Left lung (tissue), 10 donors: ENCODE measurements around the gene POLR2E. TPM values are rescaled to one million over a fixed set of nuclear protein-coding genes. Genes with fewer than 3 reads are reported as not detected.

Experiments
- ATAC-seq: fragments of 200-7000 bp; cut with Tn5 transposase; one replicate; pipeline ENCODE4 v1.9.1; 2020; ENCODE audit warnings: moderate library complexity
- DNase-seq, 4 donors: peaks; one replicate each; pipeline ENCODE4 v3.0.0-alpha.2; 2013 to 2020
- H3K27ac ChIP-seq, 2 donors: fragments of 200-600 bp; sonication (generic) in 1 of 2; one replicate each; pipeline versions ENCODE4 v1.5.0 to v1.8.0; 2020 to 2021
- H3K27me3 ChIP-seq, 2 donors: fragments of 200-600 bp; sonication (generic) in 1 of 2; one replicate each; pipeline versions ENCODE4 v1.5.0 to v1.8.0; 2020 to 2021
- H3K36me3 ChIP-seq, 2 donors: fragments of 200-600 bp; sonication (generic) in 1 of 2; one replicate each; pipeline versions ENCODE4 v1.5.0 to v1.8.0; 2020 to 2021
- H3K4me1 ChIP-seq, 2 donors: fragments of 200-600 bp; one replicate each; pipeline ENCODE4 v1.8.0; 2021
- H3K4me3 ChIP-seq, 2 donors: fragments of 200-600 bp; sonication (generic) in 1 of 2; one replicate each; pipeline versions ENCODE4 v1.5.0 to v1.8.0; 2020 to 2021; ENCODE audit warnings: mild to moderate bottlenecking in 1 of 2
- H3K9me3 ChIP-seq, 2 donors: fragments of 200-600 bp; sonication (generic) in 1 of 2; one replicate each; pipeline versions ENCODE4 v1.5.0 to v1.8.0; 2020 to 2021
- intact Hi-C, 2 donors: fragments of 100-400 bp; cut with DNase I; formaldehyde crosslinking; loops; one replicate each; pipeline versions ENCODE4 v1.11.2 to v1.14.2; 2022
- polyA plus RNA-seq, 6 donors: library from polyadenylated mRNA; unstranded; fragments of 120-200 nt; gene quantifications; one replicate each; pipeline ENCODE4 v1.2.1, GENCODE V29; 2013; ENCODE audit not compliant: insufficient read length in 6 of 6
- total RNA-seq, 2 donors: library from RNA; stranded (reverse); fragmentation: NEBNext Ultra II Directional; extraction: Animal tissue kit (Norgen Biotek cat#: 25700); gene quantifications; one replicate each; pipeline ENCODE4 v1.2.1, GENCODE V29; 2021
- TF ChIP-seq, protein P1 (sequence below), 2 donors: fragments of 200-600 bp; sonication (generic) in 1 of 2; IDR thresholded peaks; one replicate each; pipeline versions ENCODE4 v1.5.0 to v1.8.0; 2021; ENCODE audit warnings: antibody characterized with exemption in 2 of 2
- donor health status: DM: no; HTN: yes; CAD: no.
- donor health status: DM: no; HTN: no; CAD: no.

Gene POLR2E
- total and polyA plus RNA-seq, 8 donors: 120 to 160 (median 139) TPM

DNA sequence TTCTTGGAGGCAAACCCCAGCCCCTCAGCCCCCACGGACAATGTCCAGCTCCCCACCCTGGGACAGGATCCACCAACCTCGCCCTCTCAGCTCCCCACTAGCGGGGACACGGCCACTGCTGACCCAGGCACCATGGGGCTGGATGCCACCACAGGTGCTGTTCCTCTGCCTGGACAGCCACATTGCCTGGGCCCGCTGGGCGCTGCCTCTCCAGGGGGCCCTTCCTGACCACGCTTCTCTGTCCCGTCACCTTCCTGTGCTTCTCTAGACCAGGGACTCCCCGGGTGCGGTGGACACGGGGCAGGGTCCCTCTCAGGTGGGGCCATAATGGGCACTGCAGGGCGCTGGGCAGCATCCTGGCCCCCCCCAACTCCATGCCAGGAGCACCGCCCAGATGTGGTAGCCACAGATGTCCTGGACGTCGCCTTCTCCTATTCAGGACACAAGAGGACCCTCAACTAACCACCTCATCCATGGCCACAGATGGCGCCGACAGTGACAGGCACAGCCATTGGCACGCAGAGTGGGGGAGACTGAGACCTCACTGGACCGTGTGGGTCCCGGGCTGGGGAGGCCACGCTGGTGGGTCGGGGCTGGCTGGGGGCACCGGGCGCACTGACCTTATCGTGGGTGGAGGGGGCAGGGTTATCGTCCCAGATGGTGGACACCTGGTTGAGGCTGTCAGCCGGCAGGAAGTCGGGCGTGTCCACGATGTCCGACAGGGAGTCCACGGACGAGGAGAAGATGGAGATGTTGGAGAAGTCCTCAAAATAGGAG lies 32.0 kb upstream of the POLR2E start:
- TF ChIP-seq, protein P1, sequence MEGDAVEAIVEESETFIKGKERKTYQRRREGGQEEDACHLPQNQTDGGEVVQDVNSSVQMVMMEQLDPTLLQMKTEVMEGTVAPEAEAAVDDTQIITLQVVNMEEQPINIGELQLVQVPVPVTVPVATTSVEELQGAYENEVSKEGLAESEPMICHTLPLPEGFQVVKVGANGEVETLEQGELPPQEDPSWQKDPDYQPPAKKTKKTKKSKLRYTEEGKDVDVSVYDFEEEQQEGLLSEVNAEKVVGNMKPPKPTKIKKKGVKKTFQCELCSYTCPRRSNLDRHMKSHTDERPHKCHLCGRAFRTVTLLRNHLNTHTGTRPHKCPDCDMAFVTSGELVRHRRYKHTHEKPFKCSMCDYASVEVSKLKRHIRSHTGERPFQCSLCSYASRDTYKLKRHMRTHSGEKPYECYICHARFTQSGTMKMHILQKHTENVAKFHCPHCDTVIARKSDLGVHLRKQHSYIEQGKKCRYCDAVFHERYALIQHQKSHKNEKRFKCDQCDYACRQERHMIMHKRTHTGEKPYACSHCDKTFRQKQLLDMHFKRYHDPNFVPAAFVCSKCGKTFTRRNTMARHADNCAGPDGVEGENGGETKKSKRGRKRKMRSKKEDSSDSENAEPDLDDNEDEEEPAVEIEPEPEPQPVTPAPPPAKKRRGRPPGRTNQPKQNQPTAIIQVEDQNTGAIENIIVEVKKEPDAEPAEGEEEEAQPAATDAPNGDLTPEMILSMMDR (IDR thresholded peaks at IDR 0.05): no peak
- Histone ChIP-seq H3K4me3 (no peak overlapping the region), H3K9me3 (no peaks in the 10 kb centered on the region), H3K27ac (peak overlapping the region in 1 of 2 donors; percentile 31), H3K27me3 (no peaks in the 10 kb centered on the region), H3K36me3 (peaks cover 0 to 81% of the 10 kb centered on the region in 2 donors), H3K4me1 (peaks cover 8 to 85% of the 10 kb centered on the region in 2 donors)
- intact Hi-C loops: no loop called here
- ATAC-seq (no peak), DNase-seq (no peak)

DNA sequence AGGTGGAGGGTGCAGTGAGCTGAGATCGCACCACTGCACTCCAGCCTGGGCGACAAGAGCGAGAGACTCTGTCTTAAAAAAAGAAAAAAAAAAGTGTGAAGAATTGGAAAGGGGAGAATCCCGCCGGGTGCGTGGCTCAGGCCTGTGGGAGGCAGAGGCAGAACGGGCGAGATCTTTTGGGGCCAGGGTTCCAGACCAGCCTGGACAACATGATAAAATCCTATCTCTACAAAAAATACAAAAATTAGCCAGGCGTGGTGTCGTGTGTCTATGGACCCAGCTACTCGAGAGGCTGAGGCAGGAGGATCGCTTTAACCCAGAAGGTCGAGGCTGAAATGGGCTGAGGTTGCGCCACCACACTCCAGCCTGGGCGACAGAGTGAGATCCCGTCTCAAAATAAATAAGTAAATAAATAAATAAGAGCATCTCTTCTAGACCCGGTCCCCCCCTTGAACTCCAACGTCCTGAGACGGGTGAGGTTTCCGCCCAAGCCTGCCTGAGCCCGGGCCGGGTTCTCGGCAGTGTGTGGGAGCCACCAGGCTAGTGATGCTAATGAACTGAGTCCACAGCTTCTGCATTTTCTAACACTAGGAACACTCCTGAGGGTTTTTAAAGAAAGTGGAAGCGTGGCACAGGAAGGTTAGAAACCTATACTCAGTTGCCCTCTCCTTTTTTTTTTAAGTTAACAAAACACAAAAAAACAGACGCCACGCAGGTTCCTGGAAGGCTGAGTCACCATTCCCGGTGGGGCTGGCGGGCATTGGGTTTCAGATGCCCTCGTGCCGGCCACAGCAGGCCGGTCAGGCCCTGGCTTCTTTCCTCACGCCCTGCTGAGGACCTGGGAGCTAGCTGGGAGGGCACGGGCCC lies 30.7 kb upstream of the POLR2E start:
- peak overlapping the region in 1 of 2 donors; percentile 31 for H3K27ac ChIP-seq
- TF ChIP-seq, protein P1 (IDR thresholded peaks at IDR 0.05): no peak
- peaks cover 7 to 84% of the 10 kb centered on the region in 2 donors for H3K4me1 ChIP-seq
- H3K9me3 ChIP-seq: no peaks in the 10 kb centered on the region
- no peak for ATAC-seq
- intact Hi-C loops: no loop called here
- peaks cover 0 to 95% of the 10 kb centered on the region in 2 donors for H3K36me3 ChIP-seq
- no peak for DNase-seq
- H3K4me3 ChIP-seq: no peak overlapping the region
- H3K27me3 ChIP-seq: no peaks in the 10 kb centered on the region

DNA sequence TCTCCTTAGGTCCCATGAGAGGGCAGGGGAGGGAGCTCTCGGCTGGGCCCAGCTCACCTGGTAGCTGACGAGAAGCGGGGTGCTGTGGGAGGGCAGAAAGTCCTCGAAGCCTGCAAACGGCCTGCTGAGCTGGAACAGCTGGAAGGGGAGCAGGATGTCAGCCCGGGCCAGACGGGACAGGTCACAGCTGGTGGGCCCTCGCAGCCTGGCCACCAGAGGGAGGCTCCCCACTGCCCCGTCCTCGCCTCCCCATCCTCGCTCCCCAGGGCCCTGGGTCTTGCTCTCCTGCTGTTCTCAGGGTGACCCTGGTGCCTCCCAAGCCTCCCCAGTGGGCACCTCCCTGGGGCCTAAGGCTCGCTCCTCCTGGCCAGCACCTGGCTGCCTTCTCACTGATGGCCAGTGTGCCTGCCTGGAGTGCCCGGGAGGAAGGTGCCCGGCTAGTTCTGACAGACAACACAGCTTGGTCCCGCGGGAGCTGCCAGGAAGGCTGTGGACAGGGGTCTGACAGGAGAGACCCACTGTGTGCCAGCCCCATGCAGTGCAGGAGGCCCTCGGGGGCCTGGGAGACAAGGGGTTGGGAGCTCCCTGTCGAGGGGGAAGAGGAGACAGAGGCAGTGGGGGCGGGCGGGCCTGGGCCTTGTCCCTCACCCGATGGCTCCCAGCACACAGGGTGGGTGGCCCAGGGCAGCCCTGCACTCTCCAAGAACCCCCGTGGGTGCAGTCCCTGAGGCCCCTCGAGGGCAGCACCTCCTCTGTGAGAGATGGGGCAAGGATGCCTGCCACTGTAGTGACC lies 28.9 kb upstream of the POLR2E start:
- no peaks in the 10 kb centered on the region for H3K27me3 ChIP-seq
- H3K9me3 ChIP-seq: no peaks in the 10 kb centered on the region
- intact Hi-C loops: no loop called here
- H3K36me3 ChIP-seq: peaks cover 0 to 98% of the 10 kb centered on the region in 2 donors
- peak overlapping the region in 1 of 2 donors; percentile 16 for H3K27ac ChIP-seq
- TF ChIP-seq, protein P1 (IDR thresholded peaks at IDR 0.05): no peak
- ATAC-seq (no peak), DNase-seq (no peak)
- H3K4me3 ChIP-seq: no peak overlapping the region
- H3K4me1 ChIP-seq: peaks cover 0 to 66% of the 10 kb centered on the region in 2 donors

DNA sequence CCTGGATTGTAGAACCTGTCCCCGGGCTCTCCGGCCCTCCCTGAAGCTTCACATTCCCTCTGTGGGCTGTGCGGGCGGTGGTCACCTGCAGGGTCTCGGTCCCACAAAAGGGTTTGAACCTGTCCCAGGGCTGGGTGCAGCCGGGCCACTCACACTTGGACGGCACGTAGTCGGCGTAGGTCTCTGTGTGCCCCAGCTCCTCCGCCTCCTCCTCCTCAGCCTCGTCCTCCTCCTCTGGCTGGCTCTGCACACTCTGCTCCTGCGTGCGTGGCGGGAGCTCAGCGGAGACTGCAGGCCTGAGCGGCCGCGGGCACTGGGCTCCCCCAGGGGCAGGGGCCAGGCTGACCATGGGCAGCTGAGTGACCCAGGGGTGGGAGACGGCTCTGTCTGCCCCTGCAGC lies 28.2 kb upstream of the POLR2E start:
- no peak for DNase-seq
- peaks cover 0 to 100% of the 10 kb centered on the region in 2 donors for H3K36me3 ChIP-seq
- H3K4me3 ChIP-seq: no peak overlapping the region
- no peaks in the 10 kb centered on the region for H3K27me3 ChIP-seq
- TF ChIP-seq, protein P1 (IDR thresholded peaks at IDR 0.05): no peak
- peaks cover 0 to 59% of the 10 kb centered on the region in 2 donors for H3K4me1 ChIP-seq
- H3K9me3 ChIP-seq: no peaks in the 10 kb centered on the region
- intact Hi-C loops: no loop called here
- no peak for ATAC-seq
- H3K27ac ChIP-seq: no peak overlapping the region
